H1 (cell line): ENCODE measurements around the gene RTKN. TPM values are rescaled to one million over a fixed set of nuclear protein-coding genes. Genes with fewer than 3 reads are reported as not detected.

Experiments used
- BCL11A ChIP-seq, 2 experiments: IDR thresholded peaks; one replicate each; pipeline ENCODE4 v1.6.1; 2011; ENCODE audit warnings: low read depth in 2 of 2, low read length in 2 of 2, mild to moderate bottlenecking in 2 of 2
- CEBPB ChIP-seq: IDR thresholded peaks from 2 replicates; pipeline ENCODE4 v1.6.1; 2012; ENCODE audit warnings: low read depth, low read length
- CHD1 ChIP-seq: IDR thresholded peaks from 2 replicates; pipeline ENCODE4 v1.6.1; 2012; ENCODE audit warnings: low read depth, low read length, improper control_type of control experiment
- HDAC6 ChIP-seq: IDR thresholded peaks from one replicate; pipeline ENCODE4 v1.7.1; 2012; ENCODE audit warnings: low read depth, mild to moderate bottlenecking, inconsistent platforms, low read length, moderate library complexity
- NRF1 ChIP-seq: IDR thresholded peaks from 2 replicates; pipeline ENCODE4 v1.6.1; 2011; ENCODE audit warnings: mild to moderate bottlenecking, low read depth, low read length, improper control_type of control experiment
- POLR2A ChIP-seq, 2 experiments: IDR thresholded peaks; 1 replicate in 1 of 2; 2 replicates in 1 of 2; pipeline ENCODE4 v1.6.1; 2011; ENCODE audit warnings: low read depth in 2 of 2, low read length in 2 of 2, mild to moderate bottlenecking in 2 of 2; ENCODE audit errors: control extremely low read depth in 1 of 2
- RFX5 ChIP-seq: IDR thresholded peaks from 2 replicates; pipeline ENCODE4 v1.6.1; 2011; ENCODE audit warnings: low read depth, low read length, improper control_type of control experiment, borderline replicate concordance
- RNF2 ChIP-seq: fragments of 200-900, 300-1000 bp; sonication (generic); IDR thresholded peaks from 2 replicates; pipeline ENCODE4 v1.7.1; 2016; ENCODE audit warnings: borderline replicate concordance, low read depth, mild to moderate bottlenecking, antibody characterized with exemption, low read length; ENCODE audit not compliant: poor library complexity, severe bottlenecking; ENCODE audit errors: missing control alignments
- polyA plus RNA-seq, 7 experiments: library from polyadenylated mRNA; depleted of rRNA in 3 of 7; stranded (reverse) in 5 of 7; unstranded in 2 of 7; fragments of >200 nt in 5 of 7; fragments of 200-250 nt in 2 of 7; gene quantifications; 1 replicate in 5 of 7; 2 replicates in 1 of 7; 4 replicates in 1 of 7; pipeline versions ENCODE4 v1.2.1 to v1.2.3, GENCODE V29; 2011 to 2013; ENCODE audit warnings: missing spikeins in 2 of 7, mixed read lengths in 2 of 7
- total RNA-seq: library from RNA; stranded (reverse); fragmentation: NEBNext Ultra II Directional; extraction: Animal tissue kit (Norgen Biotek cat#: 25700); gene quantifications from 2 replicates; pipeline ENCODE4 v1.2.1, GENCODE V29; 2021

RTKN gene
- total and polyA plus RNA-seq, 2 of the 8 experiments (the other 6 are each of a cell fraction or from before 2014, with no cell fraction given): 40.2 to 54.1 TPM

DNA sequence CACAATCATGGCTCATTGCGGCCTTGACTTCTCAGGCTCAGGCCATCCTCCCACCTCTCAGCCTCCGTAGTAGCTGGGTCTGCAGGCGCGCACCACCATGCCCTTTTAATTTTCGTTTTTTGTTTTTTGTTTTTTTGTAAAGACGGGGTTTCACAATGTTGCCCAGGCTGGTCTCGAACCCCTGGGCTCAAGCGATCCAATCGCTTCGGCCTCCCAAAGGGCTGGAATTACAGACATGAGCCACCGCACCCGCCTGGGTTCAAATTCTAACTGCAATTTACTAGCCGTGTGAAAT, 49.3 kb downstream of the RTKN start (continued):
- TF ChIP-seq RFX5 (no peak), CHD1 (no peak), HDAC6 (no peak), POLR2A (IDR thresholded peaks at IDR 0.05; ENCODE audit: control extremely low read depth in 1 of 2, low read depth in 2 of 2, low read length in 2 of 2) (no peak), NRF1 (no peak), CEBPB (no peak), RNF2 (no peak), BCL11A (IDR thresholded peaks at IDR 0.05; ENCODE audit: low read depth in 2 of 2, low read length in 2 of 2) (no peak)
